NCI-H446 treated with DMSO at 0.1 percent for 48 hours (cell line): ENCODE measurements around the gene NFIA.
A peak's percentile ranks its signal among the peaks of the same experiment; 100 is the strongest.

Source experiments
- DNase-seq: peaks from one replicate; lab custom pipeline; 2025; lab: John Stamatoyannopoulos, UW

Gene NFIA

DNA sequence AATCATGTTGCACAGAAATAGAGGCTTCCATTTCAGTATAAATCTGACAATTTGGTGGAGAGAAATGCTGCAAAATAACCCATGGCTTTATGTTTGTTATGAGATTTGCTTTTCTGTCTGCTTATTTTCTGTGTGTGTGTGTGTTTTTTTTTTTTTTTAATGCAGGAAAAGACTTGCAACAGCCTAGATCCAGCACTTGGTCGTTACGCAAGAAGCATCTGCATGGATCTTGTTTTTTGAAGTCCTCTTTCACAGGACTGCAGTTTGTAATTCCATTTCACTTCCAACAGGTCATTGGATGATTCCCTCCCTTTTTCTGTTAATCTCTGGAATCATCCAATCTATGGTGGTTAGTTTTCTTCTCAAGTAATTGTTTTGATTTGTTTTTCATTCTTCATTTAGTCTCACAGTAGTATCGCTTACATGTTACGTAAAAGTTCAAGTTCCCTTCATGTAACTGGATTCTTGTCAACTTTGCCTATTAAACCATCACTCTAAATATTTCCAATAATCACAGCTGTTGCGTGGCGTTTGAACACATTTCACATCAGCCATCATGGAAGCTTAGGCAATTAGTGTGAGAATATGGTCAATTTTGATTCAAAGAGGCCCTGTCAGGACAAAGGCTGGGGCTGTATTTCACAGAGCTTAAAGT is 312.9 kb downstream of the NFIA start:
- DNase-seq = no peak

DNA sequence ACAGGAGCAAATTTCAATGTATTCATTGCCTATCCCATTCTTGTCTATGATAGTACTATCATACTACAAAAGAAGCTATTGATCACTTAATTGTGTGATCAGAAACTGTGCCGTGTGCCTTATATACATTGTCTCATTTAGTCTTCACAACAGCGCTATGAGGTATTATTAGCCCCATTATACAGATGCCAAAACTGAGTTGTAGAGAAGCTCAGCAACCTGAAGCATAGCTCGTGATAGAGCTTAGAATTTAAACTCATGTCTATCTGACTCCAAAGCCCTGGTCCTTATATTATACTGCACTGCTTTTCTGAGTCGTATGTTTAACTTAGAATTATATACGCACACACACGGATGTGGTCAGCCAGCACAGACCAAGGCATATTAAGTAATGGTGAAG is 315.1 kb downstream of the NFIA start:
- DNase-seq = no peak

DNA sequence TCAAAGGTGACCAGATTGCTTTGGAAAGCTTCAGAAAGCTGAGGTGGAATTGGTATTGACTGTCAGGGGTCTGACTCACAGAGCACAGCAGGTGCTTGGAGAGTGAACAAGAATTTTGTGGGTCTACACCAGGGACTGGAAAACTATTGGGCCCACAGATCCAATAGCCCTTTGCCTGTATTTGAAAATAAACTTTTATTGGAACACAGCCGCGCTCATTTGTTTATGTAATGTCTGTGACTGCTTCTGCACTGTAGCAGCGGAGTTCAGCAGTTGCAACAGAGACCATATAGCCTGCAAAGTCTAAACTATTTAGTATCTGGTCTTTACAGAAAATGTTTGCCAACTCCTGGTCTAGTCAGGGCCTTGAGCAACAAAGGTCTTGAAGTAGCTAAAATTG is 315.6 kb downstream of the NFIA start:
- DNase-seq = no peak

DNA sequence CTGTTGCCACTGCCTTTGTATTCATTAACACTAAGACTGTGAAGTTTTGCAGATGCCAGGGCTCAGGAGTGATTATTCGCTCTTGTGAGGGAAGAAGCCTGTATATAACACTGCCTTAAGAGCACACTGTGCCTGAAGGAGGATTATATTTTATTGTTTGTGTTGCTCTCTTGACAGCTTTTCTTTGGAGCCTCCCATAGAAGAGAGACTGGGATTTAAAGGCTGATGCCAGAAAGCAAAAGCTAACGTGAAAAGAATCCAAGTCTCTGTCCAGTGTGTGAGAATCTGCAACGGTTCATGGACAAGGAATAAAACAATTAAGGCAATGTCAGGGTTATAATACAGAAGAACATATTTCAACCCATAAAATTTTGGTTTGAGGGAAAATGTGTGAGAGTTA is 316.8 kb downstream of the NFIA start:
- no peak for DNase-seq

DNA sequence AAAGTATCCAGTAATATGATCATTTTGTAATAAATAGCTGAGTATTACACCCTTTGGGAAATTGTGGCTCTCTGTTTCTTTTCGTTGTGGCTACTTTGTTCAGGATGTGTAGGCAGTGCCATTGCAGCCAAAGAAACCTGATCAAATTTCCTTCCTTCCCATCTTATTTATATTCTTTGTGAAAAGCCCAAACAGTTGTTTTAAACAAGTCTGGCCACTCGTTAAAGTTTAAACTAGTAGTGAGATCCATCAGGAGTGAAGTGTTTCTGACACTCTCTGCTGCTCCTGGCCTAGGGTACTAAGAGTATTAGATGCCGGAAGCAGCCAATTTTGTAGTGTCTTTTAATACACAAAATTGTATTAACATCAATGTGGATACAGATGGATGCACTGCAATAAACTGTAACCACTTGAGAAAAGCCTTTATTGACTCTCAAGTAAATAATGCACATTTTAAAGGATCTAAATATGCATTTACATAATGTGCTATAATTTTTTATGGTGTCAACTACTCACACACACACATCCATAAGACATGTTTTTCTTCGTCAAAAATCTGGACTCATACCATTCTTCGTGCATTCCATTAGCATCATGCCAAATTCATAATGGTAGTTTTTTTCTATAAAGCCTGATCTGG is 317.9 kb downstream of the NFIA start:
- no peak for DNase-seq

DNA sequence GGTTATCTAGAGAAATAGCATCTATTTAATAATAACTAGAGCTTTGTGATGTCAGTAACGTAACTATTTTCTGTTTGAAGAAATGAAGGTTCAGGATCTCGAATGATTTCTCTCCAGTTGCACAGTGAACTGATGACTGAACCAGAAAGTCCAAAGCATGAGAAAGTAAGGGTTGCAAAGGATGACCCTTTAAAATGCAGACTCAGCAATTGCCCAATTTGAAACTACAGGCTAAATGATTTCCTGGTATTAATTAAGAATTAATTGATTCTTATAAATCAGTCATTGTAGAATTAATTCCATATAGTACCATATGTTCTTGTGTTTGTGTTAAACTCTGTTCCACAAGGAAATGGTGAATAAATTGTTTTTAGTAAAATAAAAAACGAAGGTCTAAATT is 318.6 kb downstream of the NFIA start:
- no peak for DNase-seq

DNA sequence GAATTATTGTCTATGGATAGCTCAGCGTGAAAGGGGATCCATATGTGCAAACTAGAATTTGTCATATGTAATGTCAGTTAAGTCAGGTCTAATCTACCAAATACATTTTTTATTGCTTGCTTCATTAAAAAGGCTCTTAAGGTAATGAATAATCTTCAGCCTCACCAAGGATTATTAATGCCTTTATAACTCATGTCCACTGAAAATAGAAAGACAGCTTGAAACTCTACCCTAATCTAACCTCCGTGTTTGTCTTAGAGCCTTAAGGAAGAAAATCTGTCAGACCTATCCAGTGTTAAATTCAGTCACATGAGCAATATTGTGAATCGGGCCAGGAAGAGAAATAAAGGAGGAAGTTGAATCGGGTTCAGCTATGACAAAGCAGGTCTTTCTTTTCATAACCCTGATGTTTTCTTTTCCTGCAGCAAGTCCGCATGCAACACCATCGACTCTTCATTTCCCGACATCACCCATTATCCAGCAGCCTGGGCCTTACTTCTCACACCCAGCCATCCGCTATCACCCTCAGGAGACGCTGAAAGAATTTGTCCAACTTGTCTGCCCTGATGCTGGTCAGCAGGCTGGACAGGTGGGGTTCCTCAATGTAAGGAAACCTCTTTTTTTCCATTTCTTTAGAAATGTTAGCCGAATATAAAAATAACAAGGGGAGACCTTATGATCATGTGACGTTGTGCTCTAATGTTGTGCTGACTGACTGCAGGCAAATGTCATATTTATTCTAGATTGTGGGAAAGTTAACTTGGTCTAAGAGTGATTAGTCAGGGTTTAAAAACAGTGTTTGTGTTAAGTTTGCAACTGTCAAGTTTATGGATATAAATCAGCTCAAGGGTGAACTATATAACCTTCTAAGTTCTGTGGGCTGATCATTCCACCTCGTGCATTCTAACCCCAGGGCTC is 321.6 kb downstream of the NFIA start:
- no peak for DNase-seq

DNA sequence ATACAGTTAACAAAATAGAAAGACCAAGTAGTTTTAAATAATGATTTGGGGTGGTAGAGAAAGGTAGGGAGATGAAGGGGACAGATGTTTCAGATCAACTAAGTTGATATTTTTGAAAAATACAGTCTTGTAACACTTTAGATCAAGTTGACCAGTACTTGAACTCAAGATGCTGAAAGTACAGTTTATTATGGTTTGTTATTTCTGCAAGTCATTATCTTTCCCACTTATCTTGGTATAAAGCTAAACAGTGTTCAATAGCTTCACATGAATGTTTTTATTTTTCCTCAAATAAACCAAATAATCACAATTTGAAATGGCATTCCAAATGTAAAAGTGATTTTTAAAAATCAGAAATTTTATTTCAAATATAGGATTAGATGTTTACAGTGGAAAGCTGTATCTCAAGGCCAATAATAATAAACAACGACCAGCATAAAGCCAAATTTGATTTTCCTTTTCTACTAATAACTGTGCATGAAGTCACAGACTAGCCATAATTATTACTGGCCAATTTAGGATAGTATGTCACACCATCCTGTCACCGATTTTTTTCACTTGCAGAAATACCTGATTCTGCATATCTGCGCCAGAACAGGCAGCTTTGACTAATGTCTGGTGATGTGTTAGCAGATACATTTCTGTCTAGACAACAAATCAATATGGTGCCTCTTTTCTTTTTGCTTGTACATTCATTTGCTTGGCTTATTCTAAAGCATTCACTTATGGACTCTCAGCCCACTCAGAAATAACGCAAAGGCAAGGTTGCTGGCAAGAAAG is 322.4 kb downstream of the NFIA start:
- no peak for DNase-seq

DNA sequence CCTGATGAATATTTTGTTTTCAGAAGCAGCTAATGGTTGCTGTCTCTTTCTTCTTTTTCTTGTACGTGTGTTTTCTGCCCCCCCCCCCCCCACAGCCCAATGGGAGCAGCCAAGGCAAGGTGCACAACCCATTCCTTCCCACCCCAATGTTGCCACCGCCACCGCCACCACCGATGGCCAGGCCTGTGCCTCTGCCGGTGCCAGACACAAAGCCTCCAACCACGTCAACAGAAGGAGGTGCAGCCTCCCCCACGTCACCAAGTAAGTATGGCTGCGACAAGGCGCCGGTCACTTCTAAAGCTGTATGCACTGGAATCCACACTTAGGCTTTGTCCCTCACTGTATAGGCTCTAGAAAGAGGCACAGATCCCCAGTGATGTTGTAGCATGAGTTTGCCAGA is 324.1 kb downstream of the NFIA start:
- DNase-seq = no peak

DNA sequence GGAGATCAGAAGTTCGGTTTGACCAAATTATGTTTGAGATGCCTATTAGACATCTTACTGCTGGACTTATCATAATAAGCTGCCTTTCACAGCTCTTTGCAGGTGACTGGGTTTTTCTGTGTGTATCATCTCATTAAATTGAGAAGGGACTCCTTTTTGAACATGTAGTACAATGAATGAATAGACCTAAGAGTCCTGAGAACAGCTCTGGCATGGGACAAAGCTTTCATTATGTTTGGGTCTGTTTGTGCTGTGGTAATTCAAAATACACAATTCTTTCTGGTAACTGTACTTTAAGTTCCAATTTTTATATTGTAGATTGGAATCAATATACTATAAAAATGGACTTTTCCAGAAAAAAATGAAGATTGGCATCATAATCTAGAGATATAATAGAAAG is 330.2 kb downstream of the NFIA start:
- no peak for DNase-seq

DNA sequence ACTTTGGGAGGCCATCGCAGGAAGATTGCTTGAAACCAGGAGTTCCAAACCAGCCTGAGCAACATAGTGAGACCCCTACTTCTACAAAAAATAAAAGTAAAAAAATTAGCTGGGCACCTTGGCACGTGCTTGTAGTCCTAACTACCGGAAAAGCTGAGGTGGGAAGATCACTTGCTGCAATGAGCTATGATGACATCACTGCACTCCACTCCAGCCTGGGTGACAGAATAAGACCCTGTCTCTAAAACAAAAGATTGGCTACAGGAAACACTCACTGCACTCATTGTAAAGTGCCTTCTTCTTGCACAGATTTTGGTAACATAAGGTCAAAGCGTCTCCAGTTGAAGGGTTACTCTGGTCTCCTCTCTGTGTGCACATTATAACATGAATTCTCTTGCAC is 336.8 kb downstream of the NFIA start:
- no peak for DNase-seq

DNA sequence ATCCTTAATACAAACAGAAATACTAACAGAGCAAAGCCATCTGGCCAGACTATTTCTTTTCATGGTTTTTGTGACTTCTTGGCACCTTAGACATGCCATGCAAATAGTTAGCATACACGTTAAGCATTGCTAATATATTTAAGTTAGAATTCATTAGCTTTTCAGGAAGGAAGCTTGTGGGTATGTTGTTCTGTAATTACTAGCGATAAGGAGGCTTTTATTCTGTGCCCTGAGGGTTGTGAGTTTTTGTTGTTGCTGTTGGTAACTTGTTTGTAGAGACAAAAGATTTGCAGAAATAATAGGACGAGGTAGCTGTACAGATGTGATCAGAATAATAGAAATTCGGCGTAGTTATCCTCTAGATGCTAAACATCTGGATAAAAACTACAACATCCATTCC is 337.3 kb downstream of the NFIA start:
- no peak for DNase-seq

DNA sequence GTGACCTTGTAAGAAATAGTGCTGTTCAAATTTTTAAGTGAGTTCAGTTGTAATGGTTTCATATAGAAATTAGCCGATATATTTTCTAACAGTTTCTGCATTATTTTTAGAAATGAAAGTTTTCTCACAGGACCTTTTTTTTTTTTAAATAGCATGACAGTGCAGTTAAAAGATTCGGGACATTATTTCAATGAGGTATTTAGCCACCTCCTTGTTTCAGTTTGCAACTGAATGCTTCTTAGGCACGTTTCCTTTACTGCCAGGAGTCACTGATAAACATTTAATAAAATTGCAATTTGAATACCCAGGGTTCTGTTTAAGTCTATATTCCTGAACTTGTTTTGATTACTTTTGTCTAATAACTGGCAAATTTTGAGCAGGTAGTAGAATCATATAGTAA is 337.9 kb downstream of the NFIA start:
- no peak for DNase-seq

DNA sequence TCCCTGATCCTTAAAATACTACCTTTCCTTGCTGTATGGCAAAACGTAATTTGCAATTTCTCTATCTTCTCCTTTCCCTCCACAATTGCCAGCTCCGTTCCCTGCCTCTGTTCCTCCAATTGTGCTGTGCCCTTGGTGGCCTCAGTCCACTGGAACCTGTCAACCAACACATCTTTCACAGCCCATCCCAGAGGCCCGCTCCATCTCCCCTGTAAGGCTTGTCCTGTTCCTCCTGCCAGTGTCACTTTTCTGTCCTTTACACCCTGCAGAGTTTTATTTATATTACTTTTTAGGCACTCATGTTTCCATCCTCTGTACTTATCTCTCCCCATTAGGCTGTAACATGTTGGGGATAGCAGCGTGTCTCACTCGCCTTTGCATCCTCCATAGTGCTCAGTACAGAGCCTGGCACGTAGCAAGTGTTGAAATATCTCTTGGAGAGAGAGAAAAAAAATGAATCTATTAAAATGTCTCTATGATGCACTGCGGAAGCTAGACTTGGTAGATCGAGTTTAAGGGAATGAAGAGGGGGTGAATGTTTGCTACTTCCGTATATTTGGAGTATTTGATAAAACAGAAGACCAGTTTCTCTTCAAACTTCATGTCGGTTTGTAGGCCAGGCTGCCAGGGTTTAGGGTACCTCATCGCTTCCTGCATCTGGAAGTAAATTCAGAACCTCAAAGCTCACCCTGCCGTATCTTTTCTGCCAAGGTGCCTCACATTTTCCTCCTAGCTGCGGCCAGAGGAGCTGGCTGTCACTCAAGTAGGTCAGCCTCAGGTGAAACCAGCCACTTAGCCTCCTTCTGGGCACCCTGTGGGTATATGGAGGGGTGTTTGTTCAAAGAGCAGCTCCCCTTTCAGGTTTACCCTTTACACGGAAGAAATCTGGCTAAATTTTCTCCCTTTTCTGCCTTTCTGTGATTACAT is 338.8 kb downstream of the NFIA start:
- no peak for DNase-seq

DNA sequence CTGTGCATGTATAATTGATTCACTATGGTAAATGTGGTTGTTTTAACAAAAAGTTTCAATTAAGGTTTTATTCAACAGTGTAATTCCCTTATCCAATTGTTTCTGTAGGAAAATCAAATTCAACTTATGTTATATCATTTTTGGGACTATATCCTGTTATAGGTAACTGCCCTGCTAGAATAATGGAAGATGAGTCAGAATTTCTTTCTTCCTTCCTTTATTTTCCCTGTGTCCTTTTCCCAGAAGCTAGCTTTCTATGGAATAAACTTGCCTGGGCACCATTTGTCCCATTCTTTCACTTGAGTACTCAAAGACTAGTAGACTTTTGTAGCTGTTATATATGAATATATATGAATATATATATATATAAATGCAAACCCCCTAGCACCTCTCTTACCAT is 341.3 kb downstream of the NFIA start:
- DNase-seq = no peak

DNA sequence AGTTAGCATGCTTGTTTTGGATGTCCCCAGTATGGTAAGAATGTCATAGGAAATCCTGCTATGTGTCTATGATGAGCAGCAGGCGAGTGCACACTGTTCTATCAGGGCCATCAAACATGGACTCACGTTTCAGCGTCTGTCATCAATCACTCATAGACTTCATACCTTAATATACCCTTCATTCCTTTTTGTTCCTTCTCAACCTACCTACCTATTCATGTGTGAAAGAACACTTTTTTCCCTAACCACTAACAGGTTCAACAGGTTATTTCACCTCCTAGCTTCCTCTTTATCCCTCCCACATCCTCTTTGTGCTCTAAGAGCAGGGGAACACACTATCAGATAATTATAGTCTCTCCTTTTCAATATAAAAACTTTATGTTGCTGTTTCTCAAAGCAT is 342.0 kb downstream of the NFIA start:
- no peak for DNase-seq

DNA sequence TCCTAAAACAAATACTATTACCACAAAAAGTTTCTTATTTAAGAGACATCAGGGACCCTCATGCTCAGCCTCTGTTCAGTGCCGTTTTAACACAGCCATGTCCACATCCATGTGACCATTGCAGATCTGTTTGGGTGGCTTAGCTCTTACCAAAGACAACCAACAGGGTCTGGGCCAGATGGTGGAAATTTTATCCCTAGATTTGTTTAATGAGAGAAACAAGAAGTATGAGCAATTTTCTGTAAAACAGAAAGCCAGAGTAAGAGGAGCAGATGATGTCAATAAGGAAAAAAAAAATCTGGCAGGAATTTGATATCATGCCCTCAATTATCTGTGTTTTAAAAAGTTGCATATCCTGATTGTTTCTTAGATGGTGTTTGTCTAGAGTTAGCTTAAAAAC is 342.7 kb downstream of the NFIA start:
- DNase-seq = peak; percentile 41

DNA sequence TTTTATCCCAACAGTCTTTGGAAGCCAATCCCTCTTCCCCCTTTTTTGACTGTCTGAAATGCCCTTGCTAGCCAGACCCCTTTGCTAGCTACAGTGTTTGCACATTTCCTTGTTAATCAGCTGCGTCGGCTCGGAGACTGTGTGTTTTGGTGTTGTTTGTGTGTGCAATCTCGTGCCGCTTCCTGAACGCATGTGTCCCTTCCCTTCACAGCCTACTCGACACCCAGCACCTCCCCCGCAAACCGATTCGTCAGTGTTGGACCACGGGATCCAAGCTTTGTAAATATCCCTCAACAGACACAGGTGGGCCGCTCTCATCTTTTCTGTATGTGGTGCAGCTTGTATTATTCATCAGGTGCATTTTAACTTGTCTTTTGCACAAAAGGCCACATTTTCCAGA is 343.9 kb downstream of the NFIA start:
- DNase-seq = no peak

DNA sequence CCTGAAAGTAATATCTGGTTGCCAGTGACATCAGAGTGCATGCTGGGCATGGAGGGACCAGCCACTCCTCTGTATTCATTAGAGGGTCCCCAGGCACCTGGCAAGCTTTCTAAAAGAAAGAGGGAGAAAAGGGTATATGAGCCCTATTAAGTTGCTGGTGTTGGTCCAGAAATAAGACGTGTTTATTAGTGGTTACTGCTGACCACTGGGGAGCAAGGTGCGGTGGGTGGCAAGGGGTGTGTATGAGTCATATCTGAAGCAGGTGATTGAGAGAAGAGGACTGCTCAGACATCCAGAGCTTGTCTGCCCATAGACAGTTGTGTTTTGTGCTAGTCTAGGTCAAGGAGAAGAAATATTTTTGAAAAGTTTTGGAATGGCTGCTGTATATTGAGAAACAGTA is 344.5 kb downstream of the NFIA start:
- DNase-seq = no peak

DNA sequence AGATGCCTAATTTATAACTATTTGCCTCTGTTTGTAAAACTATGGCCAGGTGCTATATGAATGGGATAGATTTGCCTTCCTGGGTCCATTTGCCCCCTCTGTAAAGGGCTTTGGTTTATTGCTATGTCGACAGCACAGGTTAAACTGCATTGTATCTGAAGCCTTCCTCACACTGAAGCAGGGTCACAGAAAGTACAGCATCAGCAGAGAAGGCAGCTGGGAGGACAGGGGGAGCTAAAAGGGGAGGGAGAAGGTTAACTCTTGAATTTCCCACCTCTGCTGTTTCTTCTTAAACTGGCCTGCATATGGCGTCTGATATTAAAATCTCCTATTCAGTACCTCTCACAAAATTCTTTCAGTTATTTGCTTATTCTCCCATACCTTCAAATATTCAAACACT is 345.1 kb downstream of the NFIA start:
- no peak for DNase-seq

DNA sequence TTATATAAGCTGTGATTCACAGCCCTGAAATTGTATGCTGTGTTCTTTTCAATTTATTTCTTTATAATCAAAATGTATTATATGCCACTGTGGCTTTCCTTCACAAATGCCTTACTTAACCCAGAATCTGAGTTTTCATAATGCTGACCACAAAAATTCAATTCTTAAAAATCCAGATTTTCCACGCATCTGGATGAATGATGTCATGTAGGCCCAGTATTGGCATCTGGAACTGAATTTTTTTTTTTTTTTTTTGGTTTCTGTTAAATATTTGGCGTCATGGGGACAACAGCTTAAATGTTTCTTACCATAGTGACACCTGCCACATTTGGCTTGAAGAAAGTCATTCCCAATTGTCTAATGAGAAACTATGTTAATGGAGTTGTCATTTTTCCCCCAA is 345.8 kb downstream of the NFIA start:
- no peak for DNase-seq
